HepG2 (cell line): ENCODE data around the gene PTPRCAP. TPM values are rescaled to one million over a fixed set of nuclear protein-coding genes. Genes with fewer than 3 reads are reported as not detected.

Experiments
- ATRX ChIP-seq: sonication (generic); formaldehyde crosslinking; IDR thresholded peaks from 2 replicates; pipeline ENCODE4 v1.4.0; 2020; ENCODE audit warnings: missing genetic modification reagents, borderline replicate concordance
- GABPB1 ChIP-seq: IDR thresholded peaks from 2 replicates; pipeline ENCODE4 v1.6.1; 2016; ENCODE audit warnings: mild to moderate bottlenecking, missing genetic modification reagents, moderate library complexity, missing compliant biosample characterization
- HOXA9 ChIP-seq: sonication (generic); formaldehyde crosslinking; IDR thresholded peaks from 2 replicates; pipeline ENCODE4 v1.8.1; 2022; ENCODE audit warnings: missing genetic modification reagents, mild to moderate bottlenecking, moderate library complexity, borderline replicate concordance
- KLF9 ChIP-seq: IDR thresholded peaks from 2 replicates; pipeline ENCODE4 v1.6.1; 2016; ENCODE audit warnings: low read depth
- NFYB ChIP-seq: sonication (generic); formaldehyde crosslinking; IDR thresholded peaks from 2 replicates; pipeline ENCODE4 v1.4.0; 2020; ENCODE audit warnings: missing genetic modification reagents
- POLR2AphosphoS5 ChIP-seq: IDR thresholded peaks from 2 replicates; pipeline ENCODE4 v1.6.1; 2012; ENCODE audit warnings: low read depth, low read length
- RBAK ChIP-seq: sonication (generic); formaldehyde crosslinking; IDR thresholded peaks from 2 replicates; pipeline ENCODE4 v1.5.1; 2020; ENCODE audit warnings: mild to moderate bottlenecking, missing genetic modification reagents
- ZBTB21 ChIP-seq: sonication (generic); formaldehyde crosslinking; IDR thresholded peaks from 2 replicates; pipeline ENCODE4 v1.4.0; 2020; ENCODE audit warnings: missing genetic modification reagents
- ZNF292 ChIP-seq: sonication (generic); formaldehyde crosslinking; IDR thresholded peaks from 2 replicates; pipeline ENCODE4 v1.8.1; 2022; ENCODE audit warnings: mild to moderate bottlenecking, low read depth, missing genetic modification reagents, borderline replicate concordance
- ZNF34 ChIP-seq: sonication (generic); formaldehyde crosslinking; IDR thresholded peaks from 2 replicates; pipeline ENCODE4 v1.4.0; 2020; ENCODE audit warnings: mild to moderate bottlenecking, missing genetic modification reagents, borderline replicate concordance
- polyA plus RNA-seq, 8 experiments: library from polyadenylated mRNA; depleted of rRNA in 3 of 8; stranded (reverse) in 7 of 8; unstranded in 1 of 8; fragments of >200 nt; fragmentation: Illumina TruSeq in 4 of 8; extraction: Trizol in 4 of 8; gene quantifications; 2 replicates each; pipeline versions ENCODE4 v1.2.1 to v1.2.3, GENCODE V29; 2011 to 2016; ENCODE audit warnings: low read depth in 4 of 8, missing spikeins in 1 of 8, mixed read lengths in 1 of 8; ENCODE audit not compliant: insufficient read depth in 1 of 8
- total RNA-seq, 5 experiments: library from RNA; depleted of rRNA; stranded (reverse); fragments of >200 nt; fragmentation: Illumina TruSeq; extraction: Trizol; gene quantifications; 2 replicates each; pipeline ENCODE4 v1.2.3, GENCODE V29; 2016; ENCODE audit warnings: low read depth in 1 of 5
- TF ChIP-seq, protein P1 (sequence below): sonication (generic); formaldehyde crosslinking; IDR thresholded peaks from 2 replicates; pipeline ENCODE4 v1.5.0; 2020; ENCODE audit warnings: missing genetic modification reagents
- TF ChIP-seq, protein P2 (sequence below), 2 experiments: sonication (generic) in 1 of 2; formaldehyde crosslinking in 1 of 2; IDR thresholded peaks; 2 replicates each; pipeline versions ENCODE4 v1.5.1 to v1.6.1; 2011 to 2020; ENCODE audit warnings: borderline replicate concordance in 1 of 2, low read depth in 1 of 2, low read length in 1 of 2, mild to moderate bottlenecking in 1 of 2, missing genetic modification reagents in 1 of 2, moderate library complexity in 1 of 2
- TF ChIP-seq, protein P3 (sequence below): sonication (generic); formaldehyde crosslinking; IDR thresholded peaks from 2 replicates; pipeline ENCODE4 v1.4.0; 2020; ENCODE audit warnings: missing genetic modification reagents
- TF ChIP-seq, protein P4 (sequence below): sonication (generic); IDR thresholded peaks from 2 replicates; pipeline ENCODE4 v1.6.1; 2016; ENCODE audit warnings: low read depth, borderline replicate concordance
- TF ChIP-seq, protein P5 (sequence below): sonication (generic); formaldehyde crosslinking; conservative IDR thresholded peaks from 2 replicates; pipeline ENCODE4 v1.4.0; 2020; ENCODE audit warnings: mild to moderate bottlenecking, missing genetic modification reagents, moderate library complexity
- TF ChIP-seq, protein P6 (sequence below): sonication (generic); formaldehyde crosslinking; IDR thresholded peaks from 2 replicates; pipeline ENCODE4 v1.4.0; 2020; ENCODE audit warnings: missing genetic modification reagents, low read depth, mild to moderate bottlenecking, borderline replicate concordance

Gene PTPRCAP
- total and polyA plus RNA-seq, 2 of the 13 experiments (the other 11 are each of a cell fraction or from before 2014, with no cell fraction given): 0.60 to 0.70 TPM

DNA sequence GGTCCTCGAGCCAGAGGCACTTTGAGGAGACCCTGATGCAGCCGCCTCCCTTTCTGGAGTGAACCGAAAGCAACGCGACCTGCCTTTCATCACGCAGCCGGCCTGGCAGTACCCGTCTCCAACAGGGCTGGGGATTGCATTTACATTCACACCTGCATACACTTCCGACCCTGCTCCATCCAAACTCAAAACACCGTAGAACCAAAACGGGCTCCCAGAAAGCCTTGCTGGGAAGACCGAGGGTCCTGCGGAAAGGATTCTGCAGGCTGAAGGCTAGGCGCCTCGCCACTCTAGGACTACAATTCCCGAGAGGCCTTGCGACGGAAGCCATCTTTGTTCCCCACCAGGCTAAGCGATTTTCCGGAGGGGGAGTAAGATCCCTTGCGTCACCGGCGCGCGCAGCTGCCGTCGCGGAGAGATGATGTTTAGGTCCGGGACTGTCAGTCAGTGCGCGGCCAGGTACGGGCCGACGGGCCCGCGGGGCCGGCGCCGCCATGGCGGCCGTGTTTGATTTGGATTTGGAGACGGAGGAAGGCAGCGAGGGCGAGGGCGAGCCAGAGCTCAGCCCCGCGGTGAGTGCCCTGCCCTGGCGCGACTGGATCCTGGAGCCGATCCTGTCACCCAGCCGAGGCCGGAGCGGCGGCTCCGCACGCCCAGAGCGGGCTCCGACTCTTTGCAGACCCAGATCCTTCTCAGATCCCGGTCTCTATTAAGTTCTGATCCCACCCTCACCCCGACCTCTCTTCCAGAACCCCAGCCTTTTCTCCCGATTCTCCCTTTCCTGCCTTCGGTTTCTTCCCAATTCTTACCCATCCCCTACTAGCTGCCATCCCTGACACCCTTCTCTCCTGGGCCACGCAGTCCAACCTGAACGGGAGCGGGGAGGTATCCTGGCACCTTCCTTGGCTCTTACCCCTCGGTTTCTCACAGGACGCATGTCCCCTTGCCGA is 9.2 kb downstream of the PTPRCAP start, which contains the start of gene RPS6KB2 (continued):
- TF ChIP-seq, protein P1, sequence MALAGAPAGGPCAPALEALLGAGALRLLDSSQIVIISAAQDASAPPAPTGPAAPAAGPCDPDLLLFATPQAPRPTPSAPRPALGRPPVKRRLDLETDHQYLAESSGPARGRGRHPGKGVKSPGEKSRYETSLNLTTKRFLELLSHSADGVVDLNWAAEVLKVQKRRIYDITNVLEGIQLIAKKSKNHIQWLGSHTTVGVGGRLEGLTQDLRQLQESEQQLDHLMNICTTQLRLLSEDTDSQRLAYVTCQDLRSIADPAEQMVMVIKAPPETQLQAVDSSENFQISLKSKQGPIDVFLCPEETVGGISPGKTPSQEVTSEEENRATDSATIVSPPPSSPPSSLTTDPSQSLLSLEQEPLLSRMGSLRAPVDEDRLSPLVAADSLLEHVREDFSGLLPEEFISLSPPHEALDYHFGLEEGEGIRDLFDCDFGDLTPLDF (CRISPR knock-in tag): peak; percentile 78
- peak; percentile 94 for TF ChIP-seq GABPB1 (CRISPR knock-in tag)
- TF ChIP-seq, protein P2, sequence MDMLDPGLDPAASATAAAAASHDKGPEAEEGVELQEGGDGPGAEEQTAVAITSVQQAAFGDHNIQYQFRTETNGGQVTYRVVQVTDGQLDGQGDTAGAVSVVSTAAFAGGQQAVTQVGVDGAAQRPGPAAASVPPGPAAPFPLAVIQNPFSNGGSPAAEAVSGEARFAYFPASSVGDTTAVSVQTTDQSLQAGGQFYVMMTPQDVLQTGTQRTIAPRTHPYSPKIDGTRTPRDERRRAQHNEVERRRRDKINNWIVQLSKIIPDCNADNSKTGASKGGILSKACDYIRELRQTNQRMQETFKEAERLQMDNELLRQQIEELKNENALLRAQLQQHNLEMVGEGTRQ (IDR thresholded peaks at IDR 0.05; ENCODE audit: low read depth, low read length): no peak
- TF ChIP-seq, protein P2 (CRISPR knock-in tag; IDR thresholded peaks at IDR 0.05; ENCODE audit: borderline replicate concordance): no peak
- peak; percentile 54; the same call in 1 of the 2 replicates for TF ChIP-seq ZBTB21 (CRISPR knock-in tag)
- TF ChIP-seq KLF9 (CRISPR knock-in tag): peak; percentile 71; the same call in 1 of the 2 replicates
- peak; percentile 82 for TF ChIP-seq POLR2AphosphoS5
- TF ChIP-seq, protein P3, sequence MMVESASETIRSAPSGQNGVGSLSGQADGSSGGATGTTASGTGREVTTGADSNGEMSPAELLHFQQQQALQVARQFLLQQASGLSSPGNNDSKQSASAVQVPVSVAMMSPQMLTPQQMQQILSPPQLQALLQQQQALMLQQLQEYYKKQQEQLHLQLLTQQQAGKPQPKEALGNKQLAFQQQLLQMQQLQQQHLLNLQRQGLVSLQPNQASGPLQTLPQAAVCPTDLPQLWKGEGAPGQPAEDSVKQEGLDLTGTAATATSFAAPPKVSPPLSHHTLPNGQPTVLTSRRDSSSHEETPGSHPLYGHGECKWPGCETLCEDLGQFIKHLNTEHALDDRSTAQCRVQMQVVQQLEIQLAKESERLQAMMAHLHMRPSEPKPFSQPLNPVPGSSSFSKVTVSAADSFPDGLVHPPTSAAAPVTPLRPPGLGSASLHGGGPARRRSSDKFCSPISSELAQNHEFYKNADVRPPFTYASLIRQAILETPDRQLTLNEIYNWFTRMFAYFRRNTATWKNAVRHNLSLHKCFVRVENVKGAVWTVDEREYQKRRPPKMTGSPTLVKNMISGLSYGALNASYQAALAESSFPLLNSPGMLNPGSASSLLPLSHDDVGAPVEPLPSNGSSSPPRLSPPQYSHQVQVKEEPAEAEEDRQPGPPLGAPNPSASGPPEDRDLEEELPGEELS (CRISPR knock-in tag): peak; percentile 73
- TF ChIP-seq, protein P4, sequence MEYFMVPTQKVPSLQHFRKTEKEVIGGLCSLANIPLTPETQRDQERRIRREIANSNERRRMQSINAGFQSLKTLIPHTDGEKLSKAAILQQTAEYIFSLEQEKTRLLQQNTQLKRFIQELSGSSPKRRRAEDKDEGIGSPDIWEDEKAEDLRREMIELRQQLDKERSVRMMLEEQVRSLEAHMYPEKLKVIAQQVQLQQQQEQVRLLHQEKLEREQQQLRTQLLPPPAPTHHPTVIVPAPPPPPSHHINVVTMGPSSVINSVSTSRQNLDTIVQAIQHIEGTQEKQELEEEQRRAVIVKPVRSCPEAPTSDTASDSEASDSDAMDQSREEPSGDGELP: peak; percentile 66; the same call in 1 of the 2 replicates
- peak; percentile 36; the same call in 1 of the 2 replicates for TF ChIP-seq NFYB (CRISPR knock-in tag)
- TF ChIP-seq ZNF292 (CRISPR knock-in tag): no peak; the same call in 1 of the 2 replicates
- no peak for TF ChIP-seq RBAK (CRISPR knock-in tag)
- no peak for TF ChIP-seq ATRX
- no peak for TF ChIP-seq HOXA9 (CRISPR knock-in tag)
- TF ChIP-seq, protein P5, sequence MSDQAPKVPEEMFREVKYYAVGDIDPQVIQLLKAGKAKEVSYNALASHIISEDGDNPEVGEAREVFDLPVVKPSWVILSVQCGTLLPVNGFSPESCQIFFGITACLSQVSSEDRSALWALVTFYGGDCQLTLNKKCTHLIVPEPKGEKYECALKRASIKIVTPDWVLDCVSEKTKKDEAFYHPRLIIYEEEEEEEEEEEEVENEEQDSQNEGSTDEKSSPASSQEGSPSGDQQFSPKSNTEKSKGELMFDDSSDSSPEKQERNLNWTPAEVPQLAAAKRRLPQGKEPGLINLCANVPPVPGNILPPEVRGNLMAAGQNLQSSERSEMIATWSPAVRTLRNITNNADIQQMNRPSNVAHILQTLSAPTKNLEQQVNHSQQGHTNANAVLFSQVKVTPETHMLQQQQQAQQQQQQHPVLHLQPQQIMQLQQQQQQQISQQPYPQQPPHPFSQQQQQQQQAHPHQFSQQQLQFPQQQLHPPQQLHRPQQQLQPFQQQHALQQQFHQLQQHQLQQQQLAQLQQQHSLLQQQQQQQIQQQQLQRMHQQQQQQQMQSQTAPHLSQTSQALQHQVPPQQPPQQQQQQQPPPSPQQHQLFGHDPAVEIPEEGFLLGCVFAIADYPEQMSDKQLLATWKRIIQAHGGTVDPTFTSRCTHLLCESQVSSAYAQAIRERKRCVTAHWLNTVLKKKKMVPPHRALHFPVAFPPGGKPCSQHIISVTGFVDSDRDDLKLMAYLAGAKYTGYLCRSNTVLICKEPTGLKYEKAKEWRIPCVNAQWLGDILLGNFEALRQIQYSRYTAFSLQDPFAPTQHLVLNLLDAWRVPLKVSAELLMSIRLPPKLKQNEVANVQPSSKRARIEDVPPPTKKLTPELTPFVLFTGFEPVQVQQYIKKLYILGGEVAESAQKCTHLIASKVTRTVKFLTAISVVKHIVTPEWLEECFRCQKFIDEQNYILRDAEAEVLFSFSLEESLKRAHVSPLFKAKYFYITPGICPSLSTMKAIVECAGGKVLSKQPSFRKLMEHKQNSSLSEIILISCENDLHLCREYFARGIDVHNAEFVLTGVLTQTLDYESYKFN (CRISPR knock-in tag): peak; percentile 23
- TF ChIP-seq, protein P6, sequence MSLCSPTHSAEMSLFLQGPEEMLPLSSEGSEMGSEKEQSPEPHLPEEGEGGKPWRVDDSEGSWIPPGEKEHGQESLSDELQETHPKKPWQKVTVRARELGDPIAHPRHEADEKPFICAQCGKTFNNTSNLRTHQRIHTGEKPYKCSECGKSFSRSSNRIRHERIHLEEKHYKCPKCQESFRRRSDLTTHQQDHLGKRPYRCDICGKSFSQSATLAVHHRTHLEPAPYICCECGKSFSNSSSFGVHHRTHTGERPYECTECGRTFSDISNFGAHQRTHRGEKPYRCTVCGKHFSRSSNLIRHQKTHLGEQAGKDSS (CRISPR knock-in tag): 0 out of 2 replicates have a peak, but pooled peaks have one; percentile 9
- TF ChIP-seq ZNF34: 0 out of 2 replicates have a peak, but pooled peaks have one; percentile 53
